Lower lobe of right lung (tissue), 2 donors: ENCODE data around the gene FAM124A. TPM values are rescaled to one million over a fixed set of nuclear protein-coding genes. Genes with fewer than 3 reads are reported as not detected.

ENCODE experiments used
- ATAC-seq, 2 donors: fragments of 200-7000 bp; cut with Tn5 transposase; one replicate each; pipeline ENCODE4 v1.9.1; 2020 to 2022; ENCODE audit warnings: mild to moderate bottlenecking in 2 of 2, moderate library complexity in 2 of 2
- DNase-seq: peaks from one replicate; pipeline ENCODE4 v3.0.0-alpha.2; 2020
- H3K27ac ChIP-seq: fragments of 200-600 bp; one replicate; pipeline ENCODE4 v1.8.0; 2022
- H3K27me3 ChIP-seq: fragments of 200-600 bp; one replicate; pipeline ENCODE4 v1.8.0; 2022; ENCODE audit warnings: low read depth
- H3K36me3 ChIP-seq: fragments of 200-600 bp; one replicate; pipeline ENCODE4 v1.8.0; 2022; ENCODE audit warnings: mild to moderate bottlenecking
- H3K4me1 ChIP-seq: fragments of 200-600 bp; one replicate; pipeline ENCODE4 v1.8.0; 2022
- H3K4me3 ChIP-seq: fragments of 200-600 bp; one replicate; pipeline ENCODE4 v1.8.0; 2022; ENCODE audit warnings: mild to moderate bottlenecking
- H3K9me3 ChIP-seq: fragments of 200-600 bp; one replicate; pipeline ENCODE4 v1.8.0; 2022
- CTCF ChIP-seq: fragments of 200-600 bp; IDR thresholded peaks from one replicate; pipeline ENCODE4 v1.8.0; 2022; ENCODE audit warnings: antibody characterized with exemption, mild to moderate bottlenecking
- intact Hi-C: fragments of 100-400 bp; cut with DNase I; formaldehyde crosslinking; loops from one replicate; pipeline ENCODE4 v1.11.0; 2022
- total RNA-seq: library from RNA; stranded (reverse); fragmentation: NEBNext Ultra II Directional; extraction: Animal tissue kit (Norgen Biotek cat#: 25700); gene quantifications from one replicate; pipeline ENCODE4 v1.2.1, GENCODE V29; 2021
- donor health status: DM: no; HTN: yes; CAD: no; lungs with severe emphysema.

FAM124A gene
- total RNA-seq, 1 donor from 2014 or later = 4.1 TPM

- H3K9me3 ChIP-seq = no peaks in the 10 kb centered on the region
- no peak overlapping the region for H3K4me3 ChIP-seq
- H3K36me3 ChIP-seq = no peaks in the 10 kb centered on the region
- no peak for TF ChIP-seq CTCF
- H3K4me1 ChIP-seq = peaks cover 6% of the 10 kb centered on the region
- no peak for DNase-seq
- intact Hi-C loops = no loop called here
- H3K27me3 ChIP-seq = no peaks in the 10 kb centered on the region
- no peak for ATAC-seq
- H3K27ac ChIP-seq = no peak overlapping the region
These were observed 9.3 kb downstream of the FAM124A start for GRCh38 chr13:51231456-51231855.

- H3K27ac ChIP-seq = no peak overlapping the region
These were observed 10.1 kb downstream of the FAM124A start for GRCh38 chr13:51232328-51232727.

GRCh38 chr13:51233117-51233826, 11.1 kb downstream of the FAM124A start:
- ATAC-seq (no peak), DNase-seq (no peak)
- Histone ChIP-seq H3K4me1 (peaks cover 6% of the 10 kb centered on the region), H3K36me3 (no peaks in the 10 kb centered on the region), H3K27ac (no peak overlapping the region), H3K4me3 (no peak overlapping the region), H3K27me3 (no peaks in the 10 kb centered on the region), H3K9me3 (no peaks in the 10 kb centered on the region)
- TF ChIP-seq CTCF = no peak
- intact Hi-C loops = no loop called here

More at GRCh38 chr13:51232328-51232727, 10.1 kb downstream of the FAM124A start:
- Histone ChIP-seq H3K27me3 (no peaks in the 10 kb centered on the region), H3K4me1 (peaks cover 6% of the 10 kb centered on the region), H3K4me3 (no peak overlapping the region), H3K9me3 (no peaks in the 10 kb centered on the region), H3K36me3 (no peaks in the 10 kb centered on the region)
- no peak for ATAC-seq
- TF ChIP-seq CTCF = no peak
- DNase-seq = no peak
- intact Hi-C loops = no loop called here

GRCh38 chr13:51234676-51235075, 12.5 kb downstream of the FAM124A start:
- Histone ChIP-seq H3K4me3 (no peak overlapping the region), H3K4me1 (peaks cover 6% of the 10 kb centered on the region), H3K9me3 (no peaks in the 10 kb centered on the region), H3K36me3 (no peaks in the 10 kb centered on the region), H3K27ac (no peak overlapping the region), H3K27me3 (no peaks in the 10 kb centered on the region)
- DNase-seq (no peak), ATAC-seq (no peak)
- intact Hi-C loops = no loop called here
- no peak for TF ChIP-seq CTCF

GRCh38 chr13:51235186-51235585, 13.0 kb downstream of the FAM124A start:
- ATAC-seq = no peak
- Histone ChIP-seq H3K4me3 (no peak overlapping the region), H3K27me3 (no peaks in the 10 kb centered on the region), H3K27ac (no peak overlapping the region), H3K9me3 (no peaks in the 10 kb centered on the region), H3K4me1 (peaks cover 6% of the 10 kb centered on the region), H3K36me3 (no peaks in the 10 kb centered on the region)
- no peak for DNase-seq
- intact Hi-C loops = no loop called here
- no peak for TF ChIP-seq CTCF
